ENCODE results near the gene TMEM41A.

TMEM41A gene

DNA sequence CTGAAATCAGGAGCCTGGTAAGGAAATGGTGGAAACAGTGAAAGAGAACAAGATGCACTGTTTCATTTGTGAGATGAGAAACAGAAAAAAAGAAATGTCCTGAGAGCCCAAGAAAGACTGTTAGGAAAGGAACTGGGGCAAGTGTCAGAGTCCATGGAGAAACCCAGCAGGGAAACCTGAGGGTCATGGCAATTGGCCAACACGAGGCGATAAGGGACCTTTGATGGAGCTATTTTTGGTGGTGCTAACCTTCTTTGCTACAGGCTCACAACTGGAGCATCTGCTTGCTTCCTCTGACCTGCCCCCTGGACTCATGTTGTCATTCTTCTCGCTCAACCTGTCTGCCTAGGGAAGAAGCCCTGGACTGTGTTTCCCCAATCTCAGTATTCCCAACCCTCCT is 4.2 kb upstream of the TMEM41A start:
- DNase-seq (ENCODE audit: low read depth) = no peak
- TF ChIP-seq, protein P1, sequence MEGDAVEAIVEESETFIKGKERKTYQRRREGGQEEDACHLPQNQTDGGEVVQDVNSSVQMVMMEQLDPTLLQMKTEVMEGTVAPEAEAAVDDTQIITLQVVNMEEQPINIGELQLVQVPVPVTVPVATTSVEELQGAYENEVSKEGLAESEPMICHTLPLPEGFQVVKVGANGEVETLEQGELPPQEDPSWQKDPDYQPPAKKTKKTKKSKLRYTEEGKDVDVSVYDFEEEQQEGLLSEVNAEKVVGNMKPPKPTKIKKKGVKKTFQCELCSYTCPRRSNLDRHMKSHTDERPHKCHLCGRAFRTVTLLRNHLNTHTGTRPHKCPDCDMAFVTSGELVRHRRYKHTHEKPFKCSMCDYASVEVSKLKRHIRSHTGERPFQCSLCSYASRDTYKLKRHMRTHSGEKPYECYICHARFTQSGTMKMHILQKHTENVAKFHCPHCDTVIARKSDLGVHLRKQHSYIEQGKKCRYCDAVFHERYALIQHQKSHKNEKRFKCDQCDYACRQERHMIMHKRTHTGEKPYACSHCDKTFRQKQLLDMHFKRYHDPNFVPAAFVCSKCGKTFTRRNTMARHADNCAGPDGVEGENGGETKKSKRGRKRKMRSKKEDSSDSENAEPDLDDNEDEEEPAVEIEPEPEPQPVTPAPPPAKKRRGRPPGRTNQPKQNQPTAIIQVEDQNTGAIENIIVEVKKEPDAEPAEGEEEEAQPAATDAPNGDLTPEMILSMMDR (IDR thresholded peaks at IDR 0.05; ENCODE audit: low read length, missing control alignments) = no peak
- no peak overlapping the region for H3K4me3 ChIP-seq (replicated peaks; ENCODE audit: low read depth, low read length)

DNA sequence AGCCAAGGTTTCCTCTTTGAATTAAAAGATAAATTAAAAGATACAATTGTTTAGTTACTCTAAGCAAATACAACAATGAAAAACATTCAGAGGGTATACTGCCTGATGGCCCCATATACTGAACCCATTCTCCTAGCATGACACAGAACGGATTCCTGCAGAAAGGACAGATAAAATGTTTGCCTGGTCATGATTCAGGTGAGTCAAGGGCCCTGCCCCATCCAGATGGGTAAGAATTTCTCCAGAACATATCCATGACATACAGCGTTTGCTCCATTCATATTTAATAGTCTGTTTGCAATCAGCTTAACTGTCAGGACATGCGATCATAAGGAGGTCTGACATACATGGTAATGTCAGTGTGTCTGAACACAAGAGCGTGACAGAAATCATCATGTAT is 8.6 kb downstream of the TMEM41A start:
- DNase-seq (ENCODE audit: low read depth) = no peak
- H3K4me3 ChIP-seq (replicated peaks; ENCODE audit: low read depth, low read length) = no peak overlapping the region
- TF ChIP-seq, protein P1 (IDR thresholded peaks at IDR 0.05; ENCODE audit: low read length, missing control alignments) = no peak

DNA sequence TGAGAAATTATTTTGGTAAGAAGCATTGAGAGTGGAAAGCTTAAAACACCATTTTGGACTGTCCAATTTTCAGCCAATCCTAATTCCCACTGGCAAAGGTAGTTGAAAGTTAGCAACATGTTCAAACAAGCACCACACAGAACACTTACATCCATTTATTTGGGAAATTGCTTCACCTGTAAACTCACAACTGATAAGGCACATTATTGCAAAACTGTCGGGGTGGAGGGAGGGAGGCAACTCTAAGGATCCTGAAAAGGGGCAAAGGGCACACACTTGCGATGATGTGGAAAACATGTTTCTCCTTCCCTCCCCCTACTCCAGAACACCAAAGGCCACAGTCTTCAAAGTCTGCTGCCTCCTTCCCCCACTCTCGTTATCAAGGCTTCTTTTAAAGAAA is 9.4 kb downstream of the TMEM41A start:
- no peak for DNase-seq (ENCODE audit: low read depth)
- H3K4me3 ChIP-seq (replicated peaks; ENCODE audit: low read depth, low read length) = no peak overlapping the region
- TF ChIP-seq, protein P1 (IDR thresholded peaks at IDR 0.05; ENCODE audit: low read length, missing control alignments) = no peak

DNA sequence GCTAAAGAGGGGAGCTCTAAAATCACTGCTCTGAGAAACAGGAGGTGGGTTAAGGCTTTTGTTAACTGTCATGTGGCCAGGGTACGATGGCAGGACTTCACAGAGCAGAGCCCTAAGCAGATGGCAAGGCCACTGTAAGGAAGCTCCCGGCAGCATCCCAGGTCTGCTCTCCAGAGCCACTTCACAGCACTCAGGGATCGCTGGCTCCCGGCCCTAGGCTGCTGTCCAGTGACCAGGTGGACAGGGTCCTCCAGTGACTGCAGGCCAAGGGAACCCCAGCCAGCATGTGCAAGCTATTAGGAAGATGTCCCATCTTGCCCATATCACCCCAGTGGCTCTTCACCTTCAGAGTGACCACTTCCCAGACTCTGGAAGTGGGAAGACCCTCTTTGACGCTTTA is 10.4 kb downstream of the TMEM41A start:
- H3K4me3 ChIP-seq (replicated peaks; ENCODE audit: low read depth, low read length) = no peak overlapping the region
- DNase-seq (ENCODE audit: low read depth) = no peak
- TF ChIP-seq, protein P1 (IDR thresholded peaks at IDR 0.05; ENCODE audit: low read length, missing control alignments) = no peak

DNA sequence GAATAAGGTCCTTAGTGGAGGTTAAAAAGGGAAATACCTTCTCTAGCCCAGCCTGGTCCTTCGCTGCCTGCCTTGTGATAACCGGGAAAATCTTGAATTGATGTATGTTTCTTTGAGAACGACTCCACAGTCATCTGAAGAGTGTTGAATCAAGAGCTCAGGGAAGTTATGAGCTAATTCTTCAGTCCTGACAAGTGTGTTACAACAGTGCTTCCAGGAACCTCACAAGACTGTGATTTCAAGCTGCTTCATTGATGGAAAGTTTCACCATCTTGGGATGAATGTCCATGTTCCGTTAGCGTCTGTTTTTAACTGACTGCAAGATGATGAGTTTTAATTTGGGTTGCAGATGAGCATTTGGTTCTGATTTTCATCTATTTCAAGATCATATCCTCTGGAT is 12.4 kb downstream of the TMEM41A start:
- TF ChIP-seq, protein P1 (IDR thresholded peaks at IDR 0.05; ENCODE audit: low read length, missing control alignments) = no peak
- no peak for DNase-seq (ENCODE audit: low read depth)
- H3K4me3 ChIP-seq (replicated peaks; ENCODE audit: low read depth, low read length) = no peak overlapping the region

DNA sequence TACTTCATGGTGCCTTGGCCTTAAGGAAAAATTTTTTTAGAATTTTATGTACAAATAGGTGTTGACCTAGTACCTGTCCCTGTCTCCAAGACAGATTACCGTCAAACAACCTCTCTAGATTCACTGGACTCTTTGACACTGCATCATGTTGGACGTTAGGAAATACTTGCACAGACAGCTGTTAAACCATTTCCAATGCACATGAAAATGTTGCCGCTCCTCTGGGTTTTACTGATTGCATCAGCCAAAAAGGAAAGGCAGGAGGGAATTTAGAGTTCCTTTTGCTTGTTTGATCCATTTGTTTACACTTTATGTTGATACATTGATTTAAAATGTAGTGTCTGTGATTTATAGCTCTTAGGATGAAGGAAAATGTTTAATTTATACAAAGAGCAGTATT is 14.5 kb downstream of the TMEM41A start:
- no peak overlapping the region for H3K4me3 ChIP-seq (replicated peaks; ENCODE audit: low read depth, low read length)
- TF ChIP-seq, protein P1 (IDR thresholded peaks at IDR 0.05; ENCODE audit: low read length, missing control alignments) = no peak
- no peak for DNase-seq (ENCODE audit: low read depth)

DNA sequence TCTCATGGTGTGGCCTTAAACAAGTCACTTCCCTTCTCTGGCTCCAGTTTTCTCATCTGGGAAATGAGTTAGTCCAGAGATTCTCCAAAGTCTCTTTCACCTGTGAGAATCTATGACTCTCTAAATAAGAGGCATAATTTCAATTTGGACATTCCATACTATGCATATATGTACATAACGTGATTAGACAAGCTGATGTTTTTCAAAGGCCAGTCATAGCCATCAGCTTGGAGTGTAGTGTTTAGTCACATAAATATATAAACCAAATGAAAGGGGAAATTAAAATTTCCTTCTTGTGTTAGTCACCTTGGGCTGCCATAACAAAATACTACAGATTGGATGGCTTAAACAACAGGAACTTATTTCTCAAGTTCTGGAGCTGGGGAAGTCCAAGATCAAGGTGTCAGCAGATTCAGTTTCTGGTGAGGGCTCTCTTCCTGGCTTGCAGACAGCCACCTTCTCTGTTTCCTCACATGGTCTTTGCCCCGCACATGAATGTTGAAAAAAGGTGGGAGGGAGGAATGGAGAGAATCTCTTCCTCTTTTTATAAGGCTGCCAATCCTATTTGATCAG is 19.4 kb downstream of the TMEM41A start:
- H3K4me3 ChIP-seq (replicated peaks; ENCODE audit: low read depth, low read length) = no peak overlapping the region
- TF ChIP-seq, protein P1 (IDR thresholded peaks at IDR 0.05; ENCODE audit: low read length, missing control alignments) = no peak
- DNase-seq (ENCODE audit: low read depth) = no peak

Measured in fibroblast of pulmonary artery (primary cell).